Suprapubic skin (tissue), 3 donors: ENCODE results near the gene RPS6KA5.

ENCODE experiments used
- CTCF ChIP-seq, 2 donors: fragments of 200-600 bp in 1 of 2; fragments of 450-650 bp in 1 of 2; sonication (generic) in 1 of 2; IDR thresholded peaks; one replicate each; pipeline ENCODE4 v1.5.1; 2016 to 2019; ENCODE audit warnings: antibody characterized with exemption in 2 of 2, mild to moderate bottlenecking in 1 of 2, moderate library complexity in 1 of 2
- EP300 ChIP-seq: sonication (generic); formaldehyde crosslinking; IDR thresholded peaks from one replicate; pipeline ENCODE4 v1.6.1; 2017; ENCODE audit warnings: antibody characterized with exemption
- POLR2A ChIP-seq, 2 donors: fragments of 450-650 bp; IDR thresholded peaks; one replicate each; pipeline ENCODE4 v1.6.1; 2017; ENCODE audit warnings: antibody characterized with exemption in 2 of 2, mild to moderate bottlenecking in 2 of 2, moderate library complexity in 2 of 2

- no peak for TF ChIP-seq POLR2A (IDR thresholded peaks at IDR 0.05)
- TF ChIP-seq CTCF (IDR thresholded peaks at IDR 0.05), result no peak
- TF ChIP-seq EP300, result no peak
These were observed 223.1 kb downstream of the RPS6KA5 start for GRCh38 chr14:90837355-90837754.
